Measurements from ENCODE around the gene ARPC3. TPM values are rescaled to one million over a fixed set of nuclear protein-coding genes. Genes with fewer than 3 reads are reported as not detected.

Gene ARPC3
- total and polyA plus RNA-seq, 2 experiments from 2014 or later, result 434 to 585 TPM

GRCh38 chr12:110403976-110404682 is 46.0 kb downstream of the ARPC3 start:
- H4K20me1 ChIP-seq (ENCODE audit: insufficient read depth, poor library complexity, severe bottlenecking), result no peaks in the 10 kb centered on the region
- DNase-seq (ENCODE audit: low spot score), result peak; percentile 90
- no peaks in the 10 kb centered on the region for H3K27me3 ChIP-seq
- H3K36me3 ChIP-seq (replicated peaks; ENCODE audit: insufficient read depth, low read depth), result no peaks in the 10 kb centered on the region
- H3K4me2 ChIP-seq, result peak overlapping the region; percentile 78
- peak overlapping the region; percentile 99 for H2AFZ ChIP-seq
- H3K4me1 ChIP-seq (ENCODE audit: insufficient read depth), result peaks cover 9% of the 10 kb centered on the region
- TF ChIP-seq CTCF (IDR thresholded peaks at IDR 0.05; ENCODE audit: poor library complexity), result no peak
- no peak for TF ChIP-seq EZH2 (IDR thresholded peaks at IDR 0.05; ENCODE audit: borderline replicate concordance)
- TF ChIP-seq EZH2phosphoT487 (IDR thresholded peaks at IDR 0.05; ENCODE audit: low read depth, severe bottlenecking, unreplicated experiment), result no peak
- no peaks in the 10 kb centered on the region for H3K9me2 ChIP-seq (replicated peaks; ENCODE audit: insufficient read depth)
- 26% methylated on average over 21 of the region's 21 CpGs for WGBS (ENCODE audit: low lambda C conversion rate, missing lambda C conversion rate)
- peak overlapping the region; percentile 32 for H3K4me3 ChIP-seq
- peaks cover 38% of the 10 kb centered on the region for H3K79me2 ChIP-seq
- no peaks in the 10 kb centered on the region for H3K9me3 ChIP-seq (ENCODE audit: low read depth)
- peak overlapping the region; percentile 97 for H3K27ac ChIP-seq

GRCh38 chr12:110403146-110403975 is 46.8 kb downstream of the ARPC3 start, which contains the start of gene ANAPC7:
Gene ANAPC7 (minus strand): TSS chr12:110403708. CDS start chr12:110403627, 81 bp downstream.
- H2AFZ ChIP-seq, result peak within 1 kb of the TSS; percentile 99
- H4K20me1 ChIP-seq (ENCODE audit: insufficient read depth, poor library complexity, severe bottlenecking), result no peaks in the 10 kb centered on the region
- H3K4me2 ChIP-seq, result peak within 1 kb of the TSS; percentile 78
- no peaks in the 10 kb centered on the region for H3K27me3 ChIP-seq
- peak; percentile 96 for DNase-seq (ENCODE audit: low spot score)
- H3K27ac ChIP-seq, result peak within 1 kb of the TSS; percentile 97
- H3K36me3 ChIP-seq (replicated peaks; ENCODE audit: insufficient read depth, low read depth), result no peaks in the 10 kb centered on the region
- H3K9me3 ChIP-seq (ENCODE audit: low read depth), result no peaks in the 10 kb centered on the region
- under 1% methylated on average over 61 of the region's 62 CpGs for WGBS (ENCODE audit: low lambda C conversion rate, missing lambda C conversion rate)
- H3K4me3 ChIP-seq, result peak within 1 kb of the TSS; percentile 97
- peak; percentile 21 for TF ChIP-seq CTCF (IDR thresholded peaks at IDR 0.05; ENCODE audit: poor library complexity)
- TF ChIP-seq EZH2phosphoT487 (IDR thresholded peaks at IDR 0.05; ENCODE audit: low read depth, severe bottlenecking, unreplicated experiment), result no peak
- peaks cover 45% of the 10 kb centered on the region for H3K79me2 ChIP-seq
- H3K9me2 ChIP-seq (replicated peaks; ENCODE audit: insufficient read depth), result no peaks in the 10 kb centered on the region
- peaks cover 9% of the 10 kb centered on the region for H3K4me1 ChIP-seq (ENCODE audit: insufficient read depth)

Small RNAs within 50 kb of the gene (small RNA-seq; reads per million reads assigned to genes)
- gene RF00278, result not detected

Other genes starting within 250 kb of the ARPC3 start
- 97.9 and 126 TPM in 2 replicates for gene ATP2A2, start 169.1 kb downstream of the ARPC3 start, total RNA-seq
- gene ATP2A2, start 169.1 kb downstream of the ARPC3 start, polyA plus RNA-seq, result 60.2 and 68.2 TPM in 2 replicates
- 34.8 and 35.7 TPM in 2 replicates for gene ANAPC7, start 46.6 kb downstream of the ARPC3 start, total RNA-seq
- gene ANAPC7, start 46.6 kb downstream of the ARPC3 start, polyA plus RNA-seq, result 22.5 and 28.3 TPM in 2 replicates
- 21.8 and 23.5 TPM in 2 replicates for gene GPN3, start 17.9 kb upstream of the ARPC3 start, total RNA-seq
- gene GPN3, start 17.9 kb upstream of the ARPC3 start, polyA plus RNA-seq, result 27.4 TPM in 2 replicates
- 8.3 and 8.7 TPM in 2 replicates for gene FAM216A, start 18.5 kb upstream of the ARPC3 start, total RNA-seq
- 6.8 and 8.4 TPM in 2 replicates for gene FAM216A, start 18.5 kb upstream of the ARPC3 start, polyA plus RNA-seq
- gene VPS29, start 51.8 kb upstream of the ARPC3 start, total RNA-seq, result 102 and 110 TPM in 2 replicates
- gene VPS29, start 51.8 kb upstream of the ARPC3 start, polyA plus RNA-seq, result 176 and 177 TPM in 2 replicates
- gene RAD9B, start 52.0 kb upstream of the ARPC3 start, total RNA-seq, result 0.23 and 0.24 TPM in 2 replicates
- 0.13 and 0.61 TPM in 2 replicates for gene RAD9B, start 52.0 kb upstream of the ARPC3 start, polyA plus RNA-seq
- 11.8 and 17.1 TPM in 2 replicates for gene PPTC7, start 133.0 kb upstream of the ARPC3 start, total RNA-seq
- gene PPTC7, start 133.0 kb upstream of the ARPC3 start, polyA plus RNA-seq, result 8.1 and 8.6 TPM in 2 replicates
- 36.8 and 40.6 TPM in 2 replicates for gene TCTN1, start 163.8 kb upstream of the ARPC3 start, total RNA-seq
- gene TCTN1, start 163.8 kb upstream of the ARPC3 start, polyA plus RNA-seq, result 39.0 and 40.9 TPM in 2 replicates
- gene HVCN1, start 238.8 kb upstream of the ARPC3 start, total RNA-seq, result 1.8 and 5.8 TPM in 2 replicates
- gene HVCN1, start 238.8 kb upstream of the ARPC3 start, polyA plus RNA-seq, result 5.6 and 8.9 TPM in 2 replicates